ENCODE measurements around the gene PSEN2.

DNA sequence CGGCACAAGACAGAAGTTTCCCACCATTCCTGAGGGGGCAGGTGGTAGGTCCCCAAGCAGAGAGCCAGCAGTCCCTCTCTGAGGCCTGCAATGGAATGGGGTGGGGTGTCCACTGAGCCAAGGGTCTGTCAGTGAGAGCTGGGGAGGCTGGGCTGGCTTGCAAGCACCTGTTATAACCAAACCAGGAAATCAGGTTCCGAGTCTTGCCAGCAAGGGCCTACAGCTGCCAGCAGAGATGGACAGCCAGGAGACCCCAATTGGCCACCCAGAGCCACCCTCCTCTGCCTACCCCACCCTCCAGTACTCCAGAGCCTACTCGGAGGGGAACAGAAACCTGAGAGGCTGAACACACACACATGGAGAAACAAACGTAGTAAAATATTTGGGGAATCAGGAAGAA, 32.2 kb downstream of the PSEN2 start:
- no peak for TF ChIP-seq NFRKB (IDR thresholded peaks at IDR 0.05; ENCODE audit: low read depth)
- TF ChIP-seq EZH2 (IDR thresholded peaks at IDR 0.05; ENCODE audit: borderline replicate concordance, low read depth, low read length) = no peak
- no peak for TF ChIP-seq CTCF (IDR thresholded peaks at IDR 0.05 in 2 of 3, conservative IDR thresholded peaks at IDR 0.05 in 1 of 3; ENCODE audit: insufficient read depth in 2 of 3, low read depth in 1 of 3, low read length in 3 of 3)
- TF ChIP-seq XRCC3 (IDR thresholded peaks at IDR 0.05) = no peak
- TF ChIP-seq TBP (optimal IDR thresholded peaks at IDR 0.05; ENCODE audit: low read depth, low read length) = no peak
- no peak for TF ChIP-seq SMAD1 (IDR thresholded peaks at IDR 0.05; ENCODE audit: low read depth, low read length, partially characterized antibody)
